H1 (cell line): ENCODE results near the gene GLRA1. TPM values are rescaled to one million over a fixed set of nuclear protein-coding genes. Genes with fewer than 3 reads are reported as not detected.

ENCODE experiments used
- ATF2 ChIP-seq: IDR thresholded peaks from 2 replicates; pipeline ENCODE4 v1.6.1; 2012; ENCODE audit warnings: low read length, inconsistent platforms
- BRCA1 ChIP-seq: IDR thresholded peaks from 2 replicates; pipeline ENCODE4 v1.6.1; 2012; ENCODE audit warnings: low read depth, low read length, improper control_type of control experiment
- GABPA ChIP-seq: IDR thresholded peaks from 2 replicates; pipeline ENCODE4 v1.6.1; 2011; ENCODE audit warnings: mild to moderate bottlenecking, low read length, moderate library complexity, borderline replicate concordance; ENCODE audit not compliant: insufficient read depth
- MAFK ChIP-seq: IDR thresholded peaks from 2 replicates; pipeline ENCODE4 v1.6.1; 2012; ENCODE audit warnings: low read depth, mild to moderate bottlenecking, improper control_type of control experiment, low read length
- NANOG ChIP-seq: IDR thresholded peaks from 2 replicates; pipeline ENCODE4 v1.6.1; 2011; ENCODE audit warnings: low read length, low read depth, mild to moderate bottlenecking, inconsistent platforms; ENCODE audit not compliant: insufficient read depth, poor library complexity, severe bottlenecking
- TAF7 ChIP-seq: optimal IDR thresholded peaks from 2 replicates; pipeline ENCODE3; 2011; ENCODE audit warnings: low read depth, mild to moderate bottlenecking, inconsistent platforms, low read length, moderate library complexity, borderline replicate concordance
- polyA plus RNA-seq, 7 experiments: library from polyadenylated mRNA; depleted of rRNA in 3 of 7; stranded (reverse) in 5 of 7; unstranded in 2 of 7; fragments of >200 nt in 5 of 7; fragments of 200-250 nt in 2 of 7; gene quantifications; 1 replicate in 5 of 7; 2 replicates in 1 of 7; 4 replicates in 1 of 7; pipeline versions ENCODE4 v1.2.1 to v1.2.3, GENCODE V29; 2011 to 2013; ENCODE audit warnings: missing spikeins in 2 of 7, mixed read lengths in 2 of 7
- total RNA-seq: library from RNA; stranded (reverse); fragmentation: NEBNext Ultra II Directional; extraction: Animal tissue kit (Norgen Biotek cat#: 25700); gene quantifications from 2 replicates; pipeline ENCODE4 v1.2.1, GENCODE V29; 2021
- TF ChIP-seq, protein P1 (sequence below): fragments of 300-600 bp; sonication (generic); IDR thresholded peaks from 2 replicates; pipeline ENCODE4 v1.7.1; 2012; ENCODE audit warnings: low read length, moderate library complexity, mild to moderate bottlenecking, inconsistent platforms; ENCODE audit not compliant: insufficient replicate concordance

GLRA1 gene
- total and polyA plus RNA-seq, 2 of the 8 experiments (the other 6 are each of a cell fraction or from before 2014, with no cell fraction given), result not detected

DNA sequence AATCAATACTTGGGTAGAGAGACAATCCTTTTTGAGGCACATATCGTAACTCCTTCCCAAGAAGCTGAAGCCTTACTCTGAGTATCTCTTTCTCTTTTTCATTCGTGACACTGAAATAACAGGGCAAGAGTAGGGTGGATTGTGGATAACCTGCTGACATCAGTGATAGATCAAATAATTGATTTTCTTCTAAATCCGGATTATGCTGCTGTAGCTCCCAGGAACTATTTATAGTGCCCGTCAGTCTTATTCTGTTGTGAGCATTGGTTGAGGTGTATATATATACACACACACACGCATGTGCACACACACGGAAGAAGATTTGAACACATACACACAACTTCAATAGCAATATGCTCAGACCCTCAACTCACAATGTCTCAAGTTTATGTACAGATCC is 43.2 kb upstream of the GLRA1 start (continued):
- TF ChIP-seq, protein P1, sequence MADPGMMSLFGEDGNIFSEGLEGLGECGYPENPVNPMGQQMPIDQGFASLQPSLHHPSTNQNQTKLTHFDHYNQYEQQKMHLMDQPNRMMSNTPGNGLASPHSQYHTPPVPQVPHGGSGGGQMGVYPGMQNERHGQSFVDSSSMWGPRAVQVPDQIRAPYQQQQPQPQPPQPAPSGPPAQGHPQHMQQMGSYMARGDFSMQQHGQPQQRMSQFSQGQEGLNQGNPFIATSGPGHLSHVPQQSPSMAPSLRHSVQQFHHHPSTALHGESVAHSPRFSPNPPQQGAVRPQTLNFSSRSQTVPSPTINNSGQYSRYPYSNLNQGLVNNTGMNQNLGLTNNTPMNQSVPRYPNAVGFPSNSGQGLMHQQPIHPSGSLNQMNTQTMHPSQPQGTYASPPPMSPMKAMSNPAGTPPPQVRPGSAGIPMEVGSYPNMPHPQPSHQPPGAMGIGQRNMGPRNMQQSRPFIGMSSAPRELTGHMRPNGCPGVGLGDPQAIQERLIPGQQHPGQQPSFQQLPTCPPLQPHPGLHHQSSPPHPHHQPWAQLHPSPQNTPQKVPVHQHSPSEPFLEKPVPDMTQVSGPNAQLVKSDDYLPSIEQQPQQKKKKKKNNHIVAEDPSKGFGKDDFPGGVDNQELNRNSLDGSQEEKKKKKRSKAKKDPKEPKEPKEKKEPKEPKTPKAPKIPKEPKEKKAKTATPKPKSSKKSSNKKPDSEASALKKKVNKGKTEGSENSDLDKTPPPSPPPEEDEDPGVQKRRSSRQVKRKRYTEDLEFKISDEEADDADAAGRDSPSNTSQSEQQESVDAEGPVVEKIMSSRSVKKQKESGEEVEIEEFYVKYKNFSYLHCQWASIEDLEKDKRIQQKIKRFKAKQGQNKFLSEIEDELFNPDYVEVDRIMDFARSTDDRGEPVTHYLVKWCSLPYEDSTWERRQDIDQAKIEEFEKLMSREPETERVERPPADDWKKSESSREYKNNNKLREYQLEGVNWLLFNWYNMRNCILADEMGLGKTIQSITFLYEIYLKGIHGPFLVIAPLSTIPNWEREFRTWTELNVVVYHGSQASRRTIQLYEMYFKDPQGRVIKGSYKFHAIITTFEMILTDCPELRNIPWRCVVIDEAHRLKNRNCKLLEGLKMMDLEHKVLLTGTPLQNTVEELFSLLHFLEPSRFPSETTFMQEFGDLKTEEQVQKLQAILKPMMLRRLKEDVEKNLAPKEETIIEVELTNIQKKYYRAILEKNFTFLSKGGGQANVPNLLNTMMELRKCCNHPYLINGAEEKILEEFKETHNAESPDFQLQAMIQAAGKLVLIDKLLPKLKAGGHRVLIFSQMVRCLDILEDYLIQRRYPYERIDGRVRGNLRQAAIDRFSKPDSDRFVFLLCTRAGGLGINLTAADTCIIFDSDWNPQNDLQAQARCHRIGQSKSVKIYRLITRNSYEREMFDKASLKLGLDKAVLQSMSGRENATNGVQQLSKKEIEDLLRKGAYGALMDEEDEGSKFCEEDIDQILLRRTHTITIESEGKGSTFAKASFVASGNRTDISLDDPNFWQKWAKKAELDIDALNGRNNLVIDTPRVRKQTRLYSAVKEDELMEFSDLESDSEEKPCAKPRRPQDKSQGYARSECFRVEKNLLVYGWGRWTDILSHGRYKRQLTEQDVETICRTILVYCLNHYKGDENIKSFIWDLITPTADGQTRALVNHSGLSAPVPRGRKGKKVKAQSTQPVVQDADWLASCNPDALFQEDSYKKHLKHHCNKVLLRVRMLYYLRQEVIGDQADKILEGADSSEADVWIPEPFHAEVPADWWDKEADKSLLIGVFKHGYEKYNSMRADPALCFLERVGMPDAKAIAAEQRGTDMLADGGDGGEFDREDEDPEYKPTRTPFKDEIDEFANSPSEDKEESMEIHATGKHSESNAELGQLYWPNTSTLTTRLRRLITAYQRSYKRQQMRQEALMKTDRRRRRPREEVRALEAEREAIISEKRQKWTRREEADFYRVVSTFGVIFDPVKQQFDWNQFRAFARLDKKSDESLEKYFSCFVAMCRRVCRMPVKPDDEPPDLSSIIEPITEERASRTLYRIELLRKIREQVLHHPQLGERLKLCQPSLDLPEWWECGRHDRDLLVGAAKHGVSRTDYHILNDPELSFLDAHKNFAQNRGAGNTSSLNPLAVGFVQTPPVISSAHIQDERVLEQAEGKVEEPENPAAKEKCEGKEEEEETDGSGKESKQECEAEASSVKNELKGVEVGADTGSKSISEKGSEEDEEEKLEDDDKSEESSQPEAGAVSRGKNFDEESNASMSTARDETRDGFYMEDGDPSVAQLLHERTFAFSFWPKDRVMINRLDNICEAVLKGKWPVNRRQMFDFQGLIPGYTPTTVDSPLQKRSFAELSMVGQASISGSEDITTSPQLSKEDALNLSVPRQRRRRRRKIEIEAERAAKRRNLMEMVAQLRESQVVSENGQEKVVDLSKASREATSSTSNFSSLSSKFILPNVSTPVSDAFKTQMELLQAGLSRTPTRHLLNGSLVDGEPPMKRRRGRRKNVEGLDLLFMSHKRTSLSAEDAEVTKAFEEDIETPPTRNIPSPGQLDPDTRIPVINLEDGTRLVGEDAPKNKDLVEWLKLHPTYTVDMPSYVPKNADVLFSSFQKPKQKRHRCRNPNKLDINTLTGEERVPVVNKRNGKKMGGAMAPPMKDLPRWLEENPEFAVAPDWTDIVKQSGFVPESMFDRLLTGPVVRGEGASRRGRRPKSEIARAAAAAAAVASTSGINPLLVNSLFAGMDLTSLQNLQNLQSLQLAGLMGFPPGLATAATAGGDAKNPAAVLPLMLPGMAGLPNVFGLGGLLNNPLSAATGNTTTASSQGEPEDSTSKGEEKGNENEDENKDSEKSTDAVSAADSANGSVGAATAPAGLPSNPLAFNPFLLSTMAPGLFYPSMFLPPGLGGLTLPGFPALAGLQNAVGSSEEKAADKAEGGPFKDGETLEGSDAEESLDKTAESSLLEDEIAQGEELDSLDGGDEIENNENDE, result no peak
- TF ChIP-seq ATF2, result no peak
- no peak for TF ChIP-seq BRCA1
- TF ChIP-seq MAFK, result no peak
- TF ChIP-seq GABPA, result no peak
- TF ChIP-seq NANOG, result no peak
- no peak for TF ChIP-seq TAF7
